Body of pancreas (tissue), 4 donors: ENCODE data around the gene HSPG2. TPM values are rescaled to one million over a fixed set of nuclear protein-coding genes. Genes with fewer than 3 reads are reported as not detected.

Source experiments
- ATAC-seq: fragments of 150-250 bp; one replicate; pipeline ENCODE4 v1.9.1; 2016
- DNase-seq, 4 donors: peaks; one replicate each; pipeline ENCODE4 v3.0.0-alpha.2; 2019
- H3K27ac ChIP-seq, 4 donors: fragments of 200-600 bp; sonication (generic); 1 replicate in 3 of 4; 2 replicates in 1 of 4; pipeline versions ENCODE4 v1.5.1 to v1.6.1; 2016 to 2019; ENCODE audit warnings: mild to moderate bottlenecking in 1 of 4, mixed read lengths in 1 of 4, moderate library complexity in 1 of 4
- H3K27me3 ChIP-seq, 2 donors: fragments of 200-600 bp; sonication (generic); one replicate each; pipeline ENCODE4 v1.6.0; 2016; ENCODE audit warnings: mild to moderate bottlenecking in 1 of 2
- H3K36me3 ChIP-seq, 2 donors: fragments of 200-600 bp; sonication (generic); replicated peaks in 1 of 2; 2 replicates each; pipeline ENCODE4 v1.5.1; 2016; ENCODE audit warnings: low read depth in 2 of 2; ENCODE audit not compliant: insufficient read depth in 1 of 2
- H3K4me1 ChIP-seq: fragments of 200-600 bp; sonication (generic); one replicate; pipeline ENCODE4 v1.6.0; 2016
- H3K4me3 ChIP-seq, 2 donors: fragments of 200-600 bp; sonication (generic); 1 replicate in 1 of 2; 2 replicates in 1 of 2; pipeline ENCODE4 v1.5.1; 2016 to 2019
- H3K9me3 ChIP-seq, 3 donors: fragments of 200-600 bp; sonication (generic); 1 replicate in 2 of 3; 2 replicates in 1 of 3; pipeline ENCODE4 v1.5.1; 2016
- CTCF ChIP-seq, 7 experiments: fragments of 450-650 bp in 4 of 7; fragments of 200-600 bp in 3 of 7; sonication (generic) in 3 of 7; IDR thresholded peaks; one replicate each; pipeline ENCODE4 v1.5.1; 2016 to 2019; ENCODE audit warnings: antibody characterized with exemption in 7 of 7
- POLR2A ChIP-seq, 3 donors: fragments of 450-650 bp; IDR thresholded peaks; one replicate each; pipeline ENCODE4 v1.6.1; 2016; ENCODE audit warnings: antibody characterized with exemption in 3 of 3, mild to moderate bottlenecking in 2 of 3
- WGBS, 2 donors: methylation state at CpG; one replicate each; pipeline ENCODE4 v1.1.5; 2017; 5-methylcytosine and 5-hydroxymethylcytosine counted together
- intact Hi-C: fragments of 100-400 bp; cut with DNase I; formaldehyde crosslinking; loops from one replicate; pipeline ENCODE4 v1.15.1; 2023
- total RNA-seq, 2 donors: library from RNA; depleted of rRNA; stranded (reverse); fragments of >200 nt; gene quantifications; one replicate each; pipeline ENCODE4 v1.1.0, GENCODE V29; 2016

The HSPG2 gene
- total RNA-seq, 2 donors from 2014 or later: 87.7 to 179 TPM

GRCh38 chr1:21868941-21869454 is 68.1 kb downstream of the HSPG2 start:
- Histone ChIP-seq H3K4me3 (no peak overlapping the region), H3K27ac (no peak overlapping the region), H3K27me3 (no peaks in the 10 kb centered on the region), H3K9me3 (no peaks in the 10 kb centered on the region), H3K4me1 (peaks cover 8% of the 10 kb centered on the region), H3K36me3 (peaks cover 0 to 5% of the 10 kb centered on the region in 2 donors)
- intact Hi-C loops: no loop called here
- ATAC-seq (no peak), DNase-seq (no peak)
- TF ChIP-seq POLR2A (IDR thresholded peaks at IDR 0.05) (no peak), CTCF (IDR thresholded peaks at IDR 0.05) (no peak)
- 78 to 85% methylated on average over 11 to 12 of the region's 12 CpGs for WGBS, 2 donors

- Histone ChIP-seq H3K4me1 (peaks cover 8% of the 10 kb centered on the region), H3K27me3 (no peaks in the 10 kb centered on the region), H3K4me3 (no peak overlapping the region), H3K27ac (no peak overlapping the region), H3K36me3 (peaks cover 0 to 3% of the 10 kb centered on the region in 2 donors), H3K9me3 (no peaks in the 10 kb centered on the region)
- WGBS, 2 donors: 93 to 94% methylated on average over 7 of the region's 7 CpGs
- intact Hi-C loops: no loop called here
- ATAC-seq (no peak), DNase-seq (no peak)
- TF ChIP-seq POLR2A (IDR thresholded peaks at IDR 0.05) (no peak), CTCF (IDR thresholded peaks at IDR 0.05) (no peak)
Measured at GRCh38 chr1:21868482-21868881, 68.6 kb downstream of the HSPG2 start.

- H3K27ac ChIP-seq: no peak overlapping the region
- ATAC-seq: no peak
- no peaks in the 10 kb centered on the region for H3K9me3 ChIP-seq
- peaks cover 8% of the 10 kb centered on the region for H3K4me1 ChIP-seq
- peaks cover 0 to 3% of the 10 kb centered on the region in 2 donors for H3K36me3 ChIP-seq
- WGBS, 2 donors: 86 to 91% methylated on average over 4 to 5 of the region's 5 CpGs
- intact Hi-C loops: no loop called here
- H3K27me3 ChIP-seq: no peaks in the 10 kb centered on the region
- no peak overlapping the region for H3K4me3 ChIP-seq
- TF ChIP-seq CTCF (IDR thresholded peaks at IDR 0.05) (no peak), POLR2A (IDR thresholded peaks at IDR 0.05) (no peak)
- DNase-seq: no peak
Measured at GRCh38 chr1:21867451-21867996, 69.6 kb downstream of the HSPG2 start.

- no peaks in the 10 kb centered on the region for H3K9me3 ChIP-seq
- no peak overlapping the region for H3K27ac ChIP-seq
- no peak for DNase-seq
- peaks cover 0 to 1% of the 10 kb centered on the region in 2 donors for H3K36me3 ChIP-seq
- H3K4me3 ChIP-seq: no peak overlapping the region
- ATAC-seq: no peak
- H3K4me1 ChIP-seq: peaks cover 8% of the 10 kb centered on the region
- 9 to 25% methylated on average over 1 of the region's 1 CpG for WGBS, 2 donors
- H3K27me3 ChIP-seq: no peaks in the 10 kb centered on the region
- TF ChIP-seq CTCF (IDR thresholded peaks at IDR 0.05) (no peak), POLR2A (IDR thresholded peaks at IDR 0.05) (no peak)
- intact Hi-C loops: no loop called here
Measured at GRCh38 chr1:21866707-21867043, 70.4 kb downstream of the HSPG2 start.
